ENCODE measurements around the gene CPB1. TPM values are rescaled to one million over a fixed set of nuclear protein-coding genes. Genes with fewer than 3 reads are reported as not detected.

The CPB1 gene
- total RNA-seq, 6 donors from 2014 or later: 5.6 to 11.3 TPM; not detected in 4

- no peak for ATAC-seq (ENCODE audit: low FRiP score in 2 of 2)
- 84 to 88% methylated on average over 2 of the region's 2 CpGs for WGBS, 2 donors
- no peaks in the 10 kb centered on the region for H3K27me3 ChIP-seq
- H3K9me3 ChIP-seq: no peaks in the 10 kb centered on the region
- TF ChIP-seq POLR2A (IDR thresholded peaks at IDR 0.05) (no peak), EP300 (IDR thresholded peaks at IDR 0.05) (no peak), POLR2AphosphoS5 (IDR thresholded peaks at IDR 0.05) (no peak)
- TF ChIP-seq, protein P1, sequence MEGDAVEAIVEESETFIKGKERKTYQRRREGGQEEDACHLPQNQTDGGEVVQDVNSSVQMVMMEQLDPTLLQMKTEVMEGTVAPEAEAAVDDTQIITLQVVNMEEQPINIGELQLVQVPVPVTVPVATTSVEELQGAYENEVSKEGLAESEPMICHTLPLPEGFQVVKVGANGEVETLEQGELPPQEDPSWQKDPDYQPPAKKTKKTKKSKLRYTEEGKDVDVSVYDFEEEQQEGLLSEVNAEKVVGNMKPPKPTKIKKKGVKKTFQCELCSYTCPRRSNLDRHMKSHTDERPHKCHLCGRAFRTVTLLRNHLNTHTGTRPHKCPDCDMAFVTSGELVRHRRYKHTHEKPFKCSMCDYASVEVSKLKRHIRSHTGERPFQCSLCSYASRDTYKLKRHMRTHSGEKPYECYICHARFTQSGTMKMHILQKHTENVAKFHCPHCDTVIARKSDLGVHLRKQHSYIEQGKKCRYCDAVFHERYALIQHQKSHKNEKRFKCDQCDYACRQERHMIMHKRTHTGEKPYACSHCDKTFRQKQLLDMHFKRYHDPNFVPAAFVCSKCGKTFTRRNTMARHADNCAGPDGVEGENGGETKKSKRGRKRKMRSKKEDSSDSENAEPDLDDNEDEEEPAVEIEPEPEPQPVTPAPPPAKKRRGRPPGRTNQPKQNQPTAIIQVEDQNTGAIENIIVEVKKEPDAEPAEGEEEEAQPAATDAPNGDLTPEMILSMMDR (IDR thresholded peaks at IDR 0.05): no peak
- H3K36me3 ChIP-seq: no peaks in the 10 kb centered on the region
- DNase-seq: no peak
- no peak overlapping the region for H3K4me3 ChIP-seq
- H3K27ac ChIP-seq: no peak overlapping the region
- no peaks in the 10 kb centered on the region for H3K4me1 ChIP-seq
Observed at GRCh38 chr3:148853076-148853475, 25.5 kb downstream of the CPB1 start.

DNA sequence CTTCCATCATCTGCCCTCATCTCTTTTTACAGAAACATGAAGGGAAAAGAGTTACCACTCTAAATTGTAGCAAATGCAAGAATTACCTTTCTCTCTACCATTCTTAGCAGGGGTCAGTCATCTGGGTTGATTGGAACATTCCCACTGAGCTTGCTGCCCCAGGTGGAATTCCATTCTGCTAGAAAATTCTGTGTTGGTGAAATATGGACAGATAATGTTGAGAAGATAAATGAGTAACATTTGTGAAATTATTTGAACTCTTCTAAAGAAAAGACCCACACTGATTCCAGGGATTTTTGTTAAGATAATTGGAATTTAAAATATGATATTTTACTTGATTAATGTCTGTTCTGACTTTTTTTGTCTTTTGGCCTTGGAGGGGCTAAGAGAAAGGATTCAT lies 26.4 kb downstream of the CPB1 start:
- Histone ChIP-seq H3K36me3 (no peaks in the 10 kb centered on the region), H3K27me3 (no peaks in the 10 kb centered on the region), H3K9me3 (no peaks in the 10 kb centered on the region), H3K27ac (no peak overlapping the region), H3K4me3 (no peak overlapping the region), H3K4me1 (no peaks in the 10 kb centered on the region)
- no peak for ATAC-seq (ENCODE audit: low FRiP score in 2 of 2)
- no peak for TF ChIP-seq POLR2A (IDR thresholded peaks at IDR 0.05)
- TF ChIP-seq EP300 (IDR thresholded peaks at IDR 0.05): no peak
- TF ChIP-seq POLR2AphosphoS5 (IDR thresholded peaks at IDR 0.05): no peak
- TF ChIP-seq, protein P1 (IDR thresholded peaks at IDR 0.05): no peak
- no peak for DNase-seq

DNA sequence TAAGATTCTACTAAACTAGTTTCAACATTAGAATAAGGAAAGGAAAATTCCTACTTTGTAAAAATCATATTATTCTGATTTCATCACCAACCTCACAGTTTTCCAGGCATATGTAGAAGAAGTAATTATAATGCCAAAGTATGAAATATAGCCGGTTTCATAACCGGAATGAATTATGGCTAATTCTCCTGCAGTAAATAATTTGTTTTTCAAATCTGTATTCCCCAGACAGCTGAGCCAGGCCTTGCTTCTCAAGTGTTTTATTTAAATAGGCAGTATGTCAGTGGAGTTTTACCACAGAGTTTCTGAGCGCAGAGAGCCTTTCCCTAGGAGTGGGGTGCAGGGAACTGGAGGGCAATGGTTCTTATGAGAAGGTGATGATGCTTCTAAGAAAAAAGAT lies 28.8 kb downstream of the CPB1 start:
- H3K36me3 ChIP-seq: no peaks in the 10 kb centered on the region
- 88 to 94% methylated on average over 3 of the region's 3 CpGs for WGBS, 2 donors
- H3K27ac ChIP-seq: no peak overlapping the region
- ATAC-seq (ENCODE audit: low FRiP score in 2 of 2) (peak in 1 of 2 donors; percentile 29), DNase-seq (no peak)
- H3K27me3 ChIP-seq: no peaks in the 10 kb centered on the region
- TF ChIP-seq, protein P1 (IDR thresholded peaks at IDR 0.05): no peak
- no peaks in the 10 kb centered on the region for H3K9me3 ChIP-seq
- H3K4me3 ChIP-seq: no peak overlapping the region
- no peaks in the 10 kb centered on the region for H3K4me1 ChIP-seq

DNA sequence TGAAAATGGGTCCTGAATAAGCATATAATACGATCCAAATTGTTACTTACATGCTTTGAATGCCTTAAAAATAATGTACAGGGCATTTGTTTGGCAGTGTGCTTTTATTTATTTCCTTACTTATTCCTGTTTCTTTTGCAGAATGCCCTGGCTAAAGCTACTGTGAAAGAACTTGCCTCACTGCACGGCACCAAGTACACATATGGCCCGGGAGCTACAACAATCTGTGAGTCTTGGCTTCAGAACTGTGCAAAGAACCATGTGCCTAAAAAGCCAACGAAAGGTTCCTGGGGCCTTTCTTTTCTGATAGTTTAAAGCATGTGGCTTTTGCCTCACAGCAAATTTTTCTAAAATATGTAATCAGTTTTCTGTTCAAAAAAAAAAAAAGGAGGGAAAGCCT lies 29.7 kb downstream of the CPB1 start:
- Histone ChIP-seq H3K9me3 (no peaks in the 10 kb centered on the region), H3K4me3 (no peak overlapping the region), H3K4me1 (no peaks in the 10 kb centered on the region), H3K27me3 (no peaks in the 10 kb centered on the region), H3K27ac (no peak overlapping the region), H3K36me3 (no peaks in the 10 kb centered on the region)
- ATAC-seq (ENCODE audit: low FRiP score in 2 of 2) (no peak), DNase-seq (no peak)
- TF ChIP-seq, protein P1 (IDR thresholded peaks at IDR 0.05): no peak
- no peak for TF ChIP-seq POLR2A (IDR thresholded peaks at IDR 0.05)
- TF ChIP-seq POLR2AphosphoS5 (IDR thresholded peaks at IDR 0.05): no peak
- TF ChIP-seq EP300 (IDR thresholded peaks at IDR 0.05): no peak
- 64 to 82% methylated on average over 4 of the region's 4 CpGs for WGBS, 2 donors

DNA sequence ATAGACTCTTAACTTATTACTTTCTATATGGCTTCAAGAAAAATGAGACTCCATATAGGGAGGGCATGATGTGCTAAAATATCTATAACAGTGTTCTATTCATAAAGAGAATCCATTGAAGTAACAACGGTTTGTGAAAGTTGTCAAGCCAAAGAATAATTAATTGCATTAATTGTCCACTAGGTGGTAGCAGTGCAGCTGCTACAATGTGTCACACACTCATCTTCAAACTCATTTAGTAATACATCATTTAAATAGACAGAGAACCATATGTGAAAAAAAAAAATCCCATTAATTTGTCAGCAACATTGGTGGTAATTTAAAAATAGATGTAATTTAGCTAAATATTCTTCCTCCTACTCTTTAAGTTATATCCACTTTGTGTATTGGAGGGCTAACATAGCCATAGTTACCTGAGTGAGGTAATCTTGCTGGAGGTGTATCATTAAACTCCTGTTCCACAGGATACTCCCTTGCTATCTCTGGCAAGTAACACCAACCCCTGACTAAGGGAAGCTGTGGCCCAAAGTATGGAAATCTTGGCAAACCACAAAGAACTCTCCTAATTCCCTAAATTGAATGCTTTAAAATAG lies 33.8 kb downstream of the CPB1 start:
- no peaks in the 10 kb centered on the region for H3K27me3 ChIP-seq
- H3K27ac ChIP-seq: no peak overlapping the region
- no peaks in the 10 kb centered on the region for H3K36me3 ChIP-seq
- DNase-seq: no peak
- no peaks in the 10 kb centered on the region for H3K4me1 ChIP-seq
- TF ChIP-seq, protein P1 (IDR thresholded peaks at IDR 0.05): peak; percentile 50 to 81 (median 67)
- TF ChIP-seq EP300 (IDR thresholded peaks at IDR 0.05): no peak
- peak in 1 of 2 donors; percentile 65 for ATAC-seq (ENCODE audit: low FRiP score in 2 of 2)
- no peaks in the 10 kb centered on the region for H3K9me3 ChIP-seq
- WGBS, 2 donors: 0% methylated on average over 1 of the region's 1 CpG
- H3K4me3 ChIP-seq: no peak overlapping the region
